ENCODE data around the gene SPACA9.

Gene SPACA9

DNA sequence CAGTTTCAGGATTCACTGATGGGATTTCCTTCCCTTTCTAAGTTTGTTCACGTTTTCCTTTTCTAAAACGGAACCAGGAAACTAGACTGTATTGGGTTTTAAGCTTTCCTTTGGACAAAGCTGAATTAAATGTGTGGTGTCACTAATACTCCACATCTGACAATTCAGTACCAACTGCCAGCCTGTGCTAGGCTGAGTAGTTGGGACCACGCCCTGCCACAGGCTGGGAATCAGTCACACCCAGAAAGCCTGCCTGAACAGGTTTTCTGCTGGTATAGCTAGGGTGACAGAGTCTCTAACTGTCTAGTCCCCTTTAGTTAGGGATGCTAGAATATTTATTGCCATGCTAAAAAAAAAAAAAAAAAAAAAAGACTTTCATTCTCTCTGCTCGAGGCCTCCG is 15.6 kb downstream of the SPACA9 start:
- no peak for DNase-seq (ENCODE audit: low read depth in 2 of 2)

DNA sequence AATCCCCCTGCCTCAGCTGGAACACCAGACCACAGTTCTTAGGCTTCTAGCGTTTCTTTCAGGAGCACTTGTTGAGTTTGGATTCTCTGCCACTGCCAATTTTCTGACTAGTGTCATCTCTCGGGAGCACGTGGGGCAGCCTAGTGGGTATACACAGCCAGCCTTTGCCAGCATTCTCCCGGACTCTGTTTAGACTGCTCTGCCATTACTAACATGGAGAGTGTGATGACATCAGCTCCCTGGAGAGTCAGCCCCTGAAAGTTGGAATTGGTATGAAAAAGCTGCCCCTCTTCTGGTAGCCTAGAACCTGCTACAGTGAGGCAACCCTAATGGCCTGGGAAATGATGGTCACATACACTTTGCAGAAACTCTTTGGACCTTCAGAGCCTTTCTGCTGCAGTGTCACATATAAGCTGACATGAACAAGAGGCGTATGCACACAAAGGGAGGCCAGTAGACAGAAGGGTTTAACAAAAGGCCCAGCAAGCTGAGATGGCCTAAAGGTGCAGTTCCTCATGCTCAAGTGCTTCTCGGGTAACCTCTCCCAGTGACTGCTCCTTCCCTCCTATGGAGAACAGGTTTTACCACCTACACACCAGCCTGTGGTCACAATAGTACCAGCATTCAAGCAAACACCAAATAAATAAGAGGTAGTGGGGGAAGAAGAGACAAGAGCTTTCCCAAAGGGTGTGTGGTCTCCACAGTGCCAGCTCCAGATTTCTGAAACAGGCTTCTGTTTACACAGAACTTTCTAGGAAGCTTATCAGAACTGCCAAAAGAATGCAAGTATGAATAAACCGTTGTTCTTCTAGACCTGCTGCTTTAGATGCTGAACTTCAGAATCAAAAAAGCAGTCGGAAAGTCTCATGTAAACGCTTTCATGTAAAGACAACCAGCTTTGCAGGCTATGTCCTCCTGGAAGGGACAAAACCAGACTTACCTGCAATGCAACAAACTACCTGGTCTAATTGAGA is 16.5 kb downstream of the SPACA9 start:
- no peak for DNase-seq (ENCODE audit: low read depth in 2 of 2)

DNA sequence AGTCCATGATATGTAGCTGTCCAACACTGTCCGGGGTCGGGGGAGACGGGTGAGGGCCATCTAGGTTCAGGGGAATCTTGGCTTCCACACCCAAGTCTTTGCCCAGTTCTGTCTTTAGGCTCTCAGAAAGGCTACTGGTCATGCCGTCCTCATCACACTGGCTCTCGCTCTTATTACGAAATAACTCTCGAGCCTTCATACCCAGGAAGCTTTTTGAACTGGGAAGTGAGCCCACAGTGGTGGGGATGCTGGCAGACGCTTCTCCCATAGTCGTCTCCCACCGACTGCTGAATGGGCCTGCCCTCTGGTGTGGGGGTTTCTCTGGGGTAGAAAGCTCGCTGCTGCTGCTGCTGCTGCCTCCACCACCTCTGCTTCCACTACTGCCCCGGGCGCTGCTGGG is 17.6 kb downstream of the SPACA9 start:
- no peak for DNase-seq (ENCODE audit: low read depth in 2 of 2)

DNA sequence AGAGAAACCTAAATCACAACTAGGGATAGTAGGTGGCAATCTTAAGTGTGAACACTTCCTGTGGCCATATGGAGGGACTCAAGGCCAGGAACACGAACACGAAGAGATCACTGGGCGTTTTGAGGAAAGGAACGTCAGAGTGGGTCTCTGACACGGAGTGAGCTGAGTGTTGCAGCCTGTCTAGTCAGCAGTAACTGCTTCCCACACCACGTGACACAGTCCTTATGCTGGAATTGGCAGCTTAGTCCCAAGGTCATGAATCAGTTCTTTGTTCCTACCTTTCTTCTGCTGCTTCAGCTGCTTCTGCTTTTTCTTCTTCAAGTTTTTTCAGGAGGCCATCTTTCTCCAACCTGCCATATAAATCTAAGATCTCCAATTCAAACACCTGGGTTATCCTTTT is 18.2 kb downstream of the SPACA9 start:
- DNase-seq (ENCODE audit: low read depth in 2 of 2): no peak

DNA sequence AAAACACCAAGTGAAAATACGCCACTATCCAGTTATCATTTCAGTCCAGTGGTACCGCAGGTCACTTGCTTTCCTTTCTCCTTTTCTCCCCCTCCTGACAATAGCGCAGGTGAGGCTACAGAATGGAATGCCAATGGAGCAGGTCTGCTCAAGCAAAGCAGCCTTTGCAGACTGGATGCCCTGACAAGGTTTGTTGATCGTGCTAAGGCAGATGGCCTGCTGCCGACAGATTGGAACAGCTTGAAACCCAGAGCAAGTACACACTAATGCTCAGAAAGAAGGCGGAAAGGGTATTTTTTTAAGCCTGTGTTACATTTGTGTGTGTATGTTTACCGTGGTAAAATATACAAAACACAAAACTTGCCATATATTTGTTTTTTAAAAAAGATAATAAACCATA is 19.4 kb downstream of the SPACA9 start:
- no peak for DNase-seq (ENCODE audit: low read depth in 2 of 2)

DNA sequence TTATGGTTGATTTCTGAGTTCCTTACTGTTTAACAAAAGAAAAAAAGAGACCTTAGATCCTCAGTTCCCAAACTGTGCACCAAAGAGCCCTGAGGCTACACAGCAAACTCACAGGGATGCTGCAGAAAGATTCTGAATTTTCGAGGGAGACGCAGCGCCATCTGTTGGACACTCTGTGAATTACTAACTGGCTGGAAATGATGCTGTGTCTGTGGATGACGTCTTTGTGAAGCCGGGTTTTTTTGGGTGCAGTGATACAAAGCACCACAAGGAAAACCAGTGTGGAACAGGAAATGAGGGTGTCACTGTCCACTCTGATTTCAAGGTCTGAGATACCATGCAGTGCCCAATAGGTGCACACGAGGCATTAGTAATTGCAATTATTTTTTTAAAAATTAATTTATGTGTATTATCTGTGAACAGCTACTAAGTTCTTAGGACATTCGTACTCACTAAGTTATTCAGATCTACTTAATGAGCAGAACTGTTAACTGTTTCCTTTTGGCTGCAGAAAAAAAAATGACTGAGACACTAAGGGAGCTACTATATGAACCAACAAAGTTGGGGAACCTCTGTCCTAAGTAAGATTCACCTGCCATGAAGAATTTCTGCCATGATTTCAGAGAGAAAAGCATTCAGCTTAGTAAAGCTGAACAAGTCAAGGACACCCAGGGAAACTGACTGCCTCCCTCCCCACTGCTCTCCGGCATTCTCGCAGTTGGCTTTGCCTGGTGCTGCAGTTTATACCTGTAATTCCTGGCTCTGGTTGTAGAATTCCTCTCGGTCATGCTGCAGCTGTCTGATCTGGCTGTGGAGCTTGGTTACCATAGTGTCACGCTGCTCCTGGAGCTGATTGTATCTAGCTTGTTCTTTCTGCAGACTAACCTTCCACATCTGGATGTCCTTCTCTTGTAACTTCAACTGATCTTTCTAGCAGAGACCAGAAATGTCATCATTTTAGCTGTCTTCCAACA is 23.4 kb downstream of the SPACA9 start:
- peak; percentile 49 to 52 for DNase-seq (ENCODE audit: low read depth in 2 of 2)

DNA sequence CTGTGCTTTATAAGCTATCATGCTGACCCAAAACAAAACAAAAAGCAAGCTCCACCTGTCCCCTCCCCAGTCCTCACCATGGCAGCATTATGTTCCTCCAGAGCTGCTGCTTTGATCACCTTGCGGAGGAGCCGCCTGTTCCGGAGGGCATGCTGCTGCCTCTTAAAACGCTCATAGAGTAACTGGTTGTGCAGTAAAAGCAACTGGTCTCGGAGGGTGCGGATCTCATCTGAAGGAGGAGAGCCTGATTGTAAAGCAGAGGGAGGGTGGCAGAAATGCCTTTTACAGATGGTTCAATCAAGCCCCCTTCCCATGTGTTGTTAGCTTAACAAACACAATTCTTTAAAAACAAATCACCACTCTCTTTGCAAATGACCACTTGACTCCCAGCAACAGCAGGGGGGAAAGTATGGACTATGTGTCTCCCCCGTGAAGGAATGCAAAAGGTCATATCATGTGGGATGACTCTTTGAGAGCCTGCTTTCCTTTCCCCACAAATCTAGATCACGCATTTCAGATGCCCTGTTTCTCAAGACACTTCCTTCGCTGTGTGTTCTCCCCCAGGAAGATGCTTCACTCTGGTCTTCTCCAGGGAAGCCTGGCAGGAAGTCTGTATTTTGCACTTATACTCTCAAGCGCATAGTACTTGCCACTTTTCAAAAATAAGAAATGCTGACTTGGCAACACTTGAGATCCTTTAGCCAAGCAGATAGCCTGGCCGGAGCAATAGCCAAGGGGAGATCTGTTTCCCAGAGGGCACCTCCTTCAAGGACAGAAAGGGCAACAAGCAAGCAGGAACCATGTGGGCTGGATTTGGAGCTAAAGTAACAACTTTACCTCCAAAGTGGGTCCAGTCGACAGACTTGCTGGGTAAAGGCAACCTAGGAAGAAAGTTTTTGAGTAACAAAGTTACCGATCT is 25.1 kb downstream of the SPACA9 start:
- no peak for DNase-seq (ENCODE audit: low read depth in 2 of 2)

DNA sequence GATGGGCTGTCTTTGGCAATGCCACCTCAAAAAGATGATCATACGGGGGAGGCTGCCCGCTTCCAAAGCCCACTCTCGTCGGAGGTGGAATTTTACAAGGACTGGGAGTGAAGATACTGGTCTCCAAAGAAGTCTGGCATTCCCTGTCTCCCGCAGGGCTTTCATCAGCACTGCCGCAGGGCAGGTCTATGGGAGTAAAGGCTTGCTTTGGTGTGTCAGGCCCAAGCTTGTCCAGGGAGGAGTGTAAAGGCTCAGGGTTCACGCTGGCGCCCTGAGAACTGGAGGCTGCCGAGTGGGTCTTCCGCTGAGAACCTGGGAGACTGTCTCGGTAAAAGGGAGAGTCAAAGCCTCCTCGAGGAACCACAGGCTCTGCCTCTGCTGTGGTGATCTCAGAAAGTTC is 27.0 kb downstream of the SPACA9 start:
- DNase-seq (ENCODE audit: low read depth in 2 of 2): no peak

DNA sequence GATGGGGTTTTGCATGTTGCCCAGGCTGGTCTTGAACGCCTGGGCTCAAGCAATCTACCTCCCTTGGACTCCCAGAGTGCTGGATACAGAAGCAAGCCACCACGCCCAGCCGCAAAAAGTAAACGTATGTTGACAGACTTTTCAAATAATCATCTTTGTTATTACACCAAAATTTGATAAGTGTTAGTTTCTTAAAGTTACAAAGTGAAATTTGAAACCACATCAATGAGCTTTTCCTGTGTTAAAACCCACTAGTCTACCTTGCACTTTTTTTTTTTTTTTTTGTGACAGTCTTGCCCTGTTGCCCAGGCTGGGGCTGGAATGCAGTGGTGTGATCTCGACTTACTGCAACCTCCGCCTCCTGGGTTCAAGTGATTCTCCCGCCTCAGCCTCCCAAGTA is 29.9 kb downstream of the SPACA9 start:
- DNase-seq (ENCODE audit: low read depth in 2 of 2): no peak

DNA sequence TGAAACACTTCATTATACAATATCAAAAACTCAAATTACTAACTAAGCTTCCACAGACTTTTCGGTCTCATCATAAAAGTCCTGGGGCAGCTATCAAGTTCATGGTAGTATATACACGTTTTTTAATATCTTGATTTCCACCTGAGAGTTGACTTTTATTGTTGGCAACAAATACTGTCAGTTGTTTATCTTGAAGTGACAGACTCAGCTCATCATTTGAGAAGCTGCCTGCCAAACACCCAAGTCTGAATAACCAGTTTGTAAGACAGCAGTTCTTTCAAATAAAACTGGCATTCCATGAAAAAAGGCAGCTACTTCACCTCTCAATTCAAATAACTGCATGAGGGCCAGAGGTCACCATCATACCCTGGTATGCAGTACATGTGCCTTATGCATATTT is 30.6 kb downstream of the SPACA9 start:
- DNase-seq (ENCODE audit: low read depth in 2 of 2): no peak

DNA sequence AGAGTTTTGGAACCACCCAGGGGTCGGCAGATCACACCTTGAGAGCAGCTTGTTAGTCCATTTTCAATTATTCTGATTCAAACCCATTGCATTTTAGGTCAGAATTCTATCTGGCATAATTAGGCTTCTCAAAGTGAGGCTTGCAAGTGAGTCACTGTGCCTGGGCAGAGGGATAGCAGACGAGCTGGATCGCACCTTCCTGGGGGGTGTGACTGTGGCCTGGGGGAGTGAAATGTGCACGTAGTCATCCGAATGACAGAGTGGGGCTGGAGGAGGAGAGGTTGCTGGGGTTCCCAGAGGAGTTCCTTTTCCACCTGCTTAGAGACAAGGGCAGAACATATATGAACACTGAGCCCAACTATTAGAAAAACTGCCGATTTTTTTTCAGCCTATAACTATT is 31.7 kb downstream of the SPACA9 start:
- no peak for DNase-seq (ENCODE audit: low read depth in 2 of 2)

DNA sequence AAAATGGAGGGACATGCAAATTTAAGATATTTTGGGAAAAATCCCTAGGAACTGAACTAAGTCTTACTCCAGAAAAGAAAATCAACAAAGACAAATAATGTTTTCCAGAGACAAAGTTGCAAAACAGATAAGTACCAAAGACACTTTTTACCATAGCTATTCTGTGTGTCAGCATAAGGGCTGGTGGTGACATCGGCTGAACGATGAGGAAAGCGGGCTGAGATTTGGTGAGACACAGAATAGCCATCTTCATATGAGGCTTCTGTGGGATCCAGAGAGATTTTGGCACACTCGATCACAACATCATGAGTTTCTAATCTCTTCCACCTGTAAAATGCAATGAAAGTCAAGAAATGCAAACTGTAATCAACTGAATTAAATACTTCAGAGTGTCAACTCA is 33.4 kb downstream of the SPACA9 start:
- no peak for DNase-seq (ENCODE audit: low read depth in 2 of 2)

DNA sequence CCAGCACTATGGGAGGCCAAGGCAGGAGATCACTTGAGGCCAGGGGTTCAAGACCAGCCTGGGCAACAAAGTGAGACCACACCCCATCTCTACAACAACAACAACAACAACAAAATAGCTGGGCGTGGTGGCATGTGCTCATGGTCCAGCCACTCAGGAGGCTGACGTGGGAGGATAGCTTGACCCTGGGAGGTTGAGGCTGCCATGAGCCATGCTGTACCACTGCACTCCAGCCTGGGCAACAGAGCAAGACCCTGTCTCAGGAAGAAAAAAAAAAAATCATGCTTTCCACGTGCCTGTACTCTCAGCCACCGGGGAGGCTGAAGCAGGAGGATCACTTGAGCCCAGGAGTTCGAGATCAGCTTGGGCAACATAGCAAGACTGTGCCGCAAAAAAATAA is 36.2 kb downstream of the SPACA9 start:
- DNase-seq (ENCODE audit: low read depth in 2 of 2): no peak

DNA sequence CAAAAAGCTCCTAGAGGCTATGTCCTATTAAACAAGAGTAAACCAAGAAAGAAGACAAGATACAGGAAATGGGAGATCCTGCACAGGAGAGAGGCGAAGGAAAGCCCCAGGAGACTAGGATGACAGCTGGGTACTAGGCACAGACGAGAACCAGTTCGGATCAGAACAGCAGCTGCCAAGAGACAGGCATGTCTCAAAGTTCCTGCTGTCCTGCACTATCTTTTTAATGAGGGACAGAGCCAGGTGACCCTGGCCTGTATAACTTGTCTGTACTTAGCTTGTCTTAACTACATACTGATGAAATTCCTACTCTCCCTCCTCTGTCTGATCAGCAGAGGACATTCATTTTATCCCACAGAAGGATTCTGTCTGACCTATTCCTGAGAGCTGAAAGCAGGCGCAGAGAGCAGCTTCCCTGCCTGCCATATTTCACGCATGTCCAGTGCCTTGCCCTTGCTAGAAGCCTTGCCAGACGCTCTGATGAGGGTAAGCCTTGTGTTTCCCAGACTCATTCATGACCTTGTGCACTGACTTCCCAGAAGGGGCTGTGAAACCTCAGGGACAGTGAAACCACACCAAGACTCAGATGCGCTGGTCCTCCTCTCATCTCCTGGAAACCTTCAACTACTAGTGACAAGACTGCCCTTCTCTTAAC is 41.0 kb downstream of the SPACA9 start:
- DNase-seq (ENCODE audit: low read depth in 2 of 2): no peak

DNA sequence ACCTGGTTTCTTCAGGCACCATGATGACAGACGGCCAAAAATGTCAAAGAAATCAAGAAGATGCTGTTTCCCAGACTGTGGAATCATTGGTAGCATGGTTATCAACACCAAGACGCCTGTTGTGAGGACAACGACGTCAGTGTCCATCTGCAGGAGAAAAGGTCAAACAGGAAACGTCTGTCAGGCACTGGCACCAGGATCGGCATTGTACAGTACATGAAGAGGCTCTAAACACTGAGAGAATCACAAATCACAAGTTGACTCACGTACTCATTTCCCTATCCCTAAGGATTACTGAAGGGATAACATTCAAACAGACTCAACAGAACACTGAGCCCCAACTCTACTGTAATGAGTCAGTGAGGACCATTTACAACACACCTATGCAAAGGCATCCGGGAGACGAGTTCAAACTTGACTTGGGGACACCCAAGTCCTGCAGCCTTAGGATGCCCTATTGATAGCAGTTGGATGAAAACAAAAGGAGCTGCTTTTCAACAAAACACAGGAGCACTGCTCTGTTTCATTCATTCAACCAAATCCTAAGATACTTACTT is 44.7 kb downstream of the SPACA9 start:
- DNase-seq (ENCODE audit: low read depth in 2 of 2): no peak

DNA sequence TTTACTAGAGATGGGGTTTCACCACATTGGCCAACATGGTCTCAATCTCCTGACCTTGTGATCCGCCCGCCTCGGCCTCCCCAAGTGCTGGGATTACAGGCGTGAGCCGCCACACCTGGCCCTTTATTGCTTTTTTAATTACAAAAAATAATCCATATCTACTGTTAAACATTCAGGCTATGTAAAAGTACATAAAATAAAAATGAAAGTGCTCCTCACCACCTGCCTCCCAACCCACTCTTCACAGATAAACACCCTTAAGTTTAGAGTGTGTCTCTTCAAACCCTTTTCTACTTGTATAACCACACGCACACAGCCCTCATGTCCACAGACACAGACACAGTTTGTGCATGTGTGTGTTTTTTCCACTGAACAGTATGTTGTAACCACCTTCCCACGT is 49.0 kb downstream of the SPACA9 start:
- no peak for DNase-seq (ENCODE audit: low read depth in 2 of 2)

DNA sequence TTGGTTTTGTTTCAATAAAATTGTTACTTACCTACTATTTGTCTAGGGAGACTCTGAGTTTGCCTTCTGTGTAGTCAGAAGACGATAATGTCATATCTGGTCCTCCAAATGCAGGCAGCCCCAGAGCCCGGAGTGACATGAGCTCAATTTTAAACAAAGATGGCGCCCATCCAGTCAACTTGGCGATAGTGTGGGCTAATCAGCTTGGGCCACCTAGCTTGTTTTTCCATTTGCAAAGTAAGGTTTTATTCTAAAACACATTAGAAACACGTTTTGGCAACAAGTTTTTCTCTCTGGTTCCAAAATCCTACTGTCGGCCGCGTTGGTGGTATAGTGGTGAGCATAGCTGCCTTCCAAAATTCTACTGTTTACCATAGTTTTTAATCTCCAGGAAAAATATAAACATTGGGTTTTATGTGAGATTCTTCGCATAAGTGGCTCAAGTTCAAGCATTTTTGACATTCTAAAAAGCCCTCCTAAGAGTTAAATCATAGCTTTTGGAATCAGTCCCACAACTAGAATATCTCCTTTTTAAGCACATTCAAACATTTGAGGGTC is 52.6 kb downstream of the SPACA9 start:
- DNase-seq (ENCODE audit: low read depth in 2 of 2): no peak

DNA sequence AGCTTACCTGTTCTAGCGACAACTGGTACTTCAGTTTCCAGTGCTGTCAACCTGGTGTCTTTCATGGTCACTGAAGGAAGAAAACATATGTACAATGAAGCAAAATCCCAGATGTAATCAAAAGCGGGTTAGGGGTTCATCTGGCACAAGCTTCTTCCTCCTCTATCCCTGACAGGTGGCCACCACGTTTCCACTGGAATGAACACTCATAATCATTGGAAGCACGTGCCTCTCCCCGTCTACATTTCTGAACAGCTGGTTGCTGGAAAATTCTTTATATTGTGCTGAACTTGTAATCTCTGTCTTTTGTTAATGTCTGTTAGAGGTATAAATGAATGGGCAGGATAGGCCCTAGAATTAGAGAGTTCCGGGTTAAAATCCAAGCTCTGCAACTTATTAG is 56.3 kb downstream of the SPACA9 start:
- no peak for DNase-seq (ENCODE audit: low read depth in 2 of 2)

DNA sequence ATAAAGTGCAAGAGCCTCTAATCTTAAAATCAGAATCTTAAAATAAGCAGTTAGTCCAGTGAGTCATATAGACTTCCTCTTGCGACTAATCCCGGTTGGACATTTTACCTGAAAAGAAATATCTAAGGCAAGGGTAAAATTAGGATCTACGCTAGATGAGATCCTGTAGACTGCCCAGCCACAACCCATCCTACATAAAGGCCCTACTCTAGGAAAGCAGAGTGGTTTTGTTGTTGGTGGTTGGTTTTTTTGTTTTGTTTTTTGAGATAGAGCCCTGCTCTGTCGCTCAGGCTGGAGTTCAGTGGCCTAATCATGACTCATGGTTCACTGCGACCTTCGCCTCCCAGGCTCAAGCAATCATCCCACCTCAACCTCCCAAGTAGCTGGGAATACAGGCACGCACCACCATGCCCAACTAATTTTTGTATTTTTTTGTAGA is 58.8 kb downstream of the SPACA9 start:
- DNase-seq (ENCODE audit: low read depth in 2 of 2): no peak

DNA sequence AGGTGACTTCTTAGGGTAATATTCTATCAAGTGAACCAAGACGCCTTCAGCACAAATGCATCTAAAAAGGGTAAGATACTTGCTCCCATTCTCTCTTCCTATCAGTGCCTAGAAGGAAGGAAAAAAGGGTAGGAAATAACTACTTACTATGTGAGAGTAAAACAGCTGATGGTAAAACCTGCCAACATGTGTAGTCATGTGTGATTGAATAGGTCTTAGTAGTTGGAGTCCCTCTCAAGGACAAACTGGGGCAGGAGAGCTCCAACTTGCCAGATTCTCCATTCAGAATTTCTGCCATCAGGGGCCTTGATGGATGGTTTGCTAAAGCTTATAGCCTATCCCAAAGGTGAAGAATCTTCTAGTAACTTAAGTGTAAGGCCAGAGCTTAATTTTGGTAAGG is 60.5 kb downstream of the SPACA9 start:
- no peak for DNase-seq (ENCODE audit: low read depth in 2 of 2)
